ENCODE data around the gene MAP3K14.
A peak's percentile ranks its signal among the peaks of the same experiment; 100 is the strongest.
"Not testable (repeated sequence)": the region's sequence is repeated elsewhere in the genome, so short reads cannot be mapped to it uniquely, and the experiment has no call there.

Gene MAP3K14

GRCh38 chr17:45316434-45317110 lies at the start of gene MAP3K14:
MAP3K14 (minus strand) TSS chr17:45317020; CDS start chr17:45290745, 26,275 bp downstream.
- no peak for DNase-seq (ENCODE audit: low read depth)

- no peak for DNase-seq (ENCODE audit: low read depth)
These were observed 49.2 kb upstream of the MAP3K14 start for GRCh38 chr17:45366049-45366448.

DNA sequence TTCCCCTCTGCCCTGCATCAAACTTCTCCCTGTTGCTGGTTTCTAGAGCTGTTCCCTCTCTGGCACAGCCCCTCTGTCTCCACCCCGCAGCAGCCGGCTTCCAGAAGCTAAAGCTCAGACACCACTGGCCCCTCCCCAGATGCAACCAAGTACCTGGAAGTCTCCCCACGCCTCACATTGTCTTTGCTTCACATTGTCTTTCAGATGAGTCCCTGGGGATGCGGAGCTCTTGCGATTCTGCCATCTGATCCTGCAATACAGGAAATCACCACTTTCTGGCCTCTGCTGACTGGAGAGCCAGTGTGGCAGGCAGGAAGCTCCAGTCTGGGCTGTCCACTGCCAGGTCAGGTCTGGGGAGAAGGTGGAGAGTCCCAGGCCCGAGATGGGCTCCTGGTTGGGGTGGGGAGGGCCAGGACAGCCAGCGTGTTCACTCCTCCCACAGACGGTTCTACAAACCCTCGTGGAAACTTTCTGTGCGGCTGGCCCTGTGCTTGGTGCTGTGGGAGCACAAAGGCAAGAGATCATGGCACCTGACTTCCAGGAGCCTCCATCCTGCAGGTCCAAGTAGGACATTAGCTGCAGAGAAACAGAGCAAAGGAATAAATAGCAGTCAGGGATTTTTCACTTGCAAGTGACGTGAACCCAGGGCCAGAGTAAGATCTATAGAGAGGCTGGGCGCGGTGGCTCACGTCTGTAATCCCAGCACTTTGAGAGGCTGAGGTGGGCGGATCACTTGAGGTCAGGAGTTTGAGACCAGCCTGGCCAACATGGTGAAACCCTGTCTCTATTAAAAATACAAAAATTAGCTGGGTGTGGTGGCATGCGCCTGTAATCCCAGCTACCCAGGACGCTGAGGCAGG lies 47.9 kb upstream of the MAP3K14 start:
- no peak for DNase-seq (ENCODE audit: low read depth)

GRCh38 chr17:45363498-45363897 lies 46.7 kb upstream of the MAP3K14 start:
- DNase-seq (ENCODE audit: low read depth), result no peak

GRCh38 chr17:45361976-45362375 lies 45.2 kb upstream of the MAP3K14 start:
- no peak for DNase-seq (ENCODE audit: low read depth)

- DNase-seq (ENCODE audit: low read depth), result no peak
These were observed 44.6 kb upstream of the MAP3K14 start for GRCh38 chr17:45361451-45361850.

DNA sequence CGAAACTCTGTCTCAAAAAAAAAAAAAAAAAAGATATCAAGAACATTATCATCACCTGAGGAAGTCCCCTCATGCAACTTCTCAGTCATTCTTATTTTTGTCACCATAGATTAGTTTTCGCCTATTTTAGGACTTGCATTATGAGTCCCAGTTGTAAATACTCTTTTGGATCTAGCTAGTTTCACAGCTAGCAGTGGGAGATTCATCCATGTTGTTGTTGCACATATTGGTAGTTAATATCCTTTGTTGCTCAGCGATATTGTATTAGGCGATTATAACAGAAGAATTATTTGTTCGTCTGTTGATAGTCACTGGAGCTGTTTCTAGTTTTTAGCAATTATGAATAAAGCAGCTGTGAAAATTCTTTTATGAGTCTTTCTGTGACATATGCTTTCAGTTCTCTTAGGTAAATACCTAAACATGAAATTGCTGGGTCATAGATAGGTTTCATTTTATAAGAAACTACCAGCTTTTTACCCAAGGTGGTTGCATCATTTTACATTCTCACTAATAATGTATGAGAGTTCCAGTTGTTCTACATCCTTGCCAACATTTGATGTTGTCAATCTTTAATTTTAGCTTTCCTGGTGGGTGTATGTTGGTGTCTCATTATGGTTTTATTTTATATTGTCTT lies 40.7 kb upstream of the MAP3K14 start:
- no peak for DNase-seq (ENCODE audit: low read depth)

DNA sequence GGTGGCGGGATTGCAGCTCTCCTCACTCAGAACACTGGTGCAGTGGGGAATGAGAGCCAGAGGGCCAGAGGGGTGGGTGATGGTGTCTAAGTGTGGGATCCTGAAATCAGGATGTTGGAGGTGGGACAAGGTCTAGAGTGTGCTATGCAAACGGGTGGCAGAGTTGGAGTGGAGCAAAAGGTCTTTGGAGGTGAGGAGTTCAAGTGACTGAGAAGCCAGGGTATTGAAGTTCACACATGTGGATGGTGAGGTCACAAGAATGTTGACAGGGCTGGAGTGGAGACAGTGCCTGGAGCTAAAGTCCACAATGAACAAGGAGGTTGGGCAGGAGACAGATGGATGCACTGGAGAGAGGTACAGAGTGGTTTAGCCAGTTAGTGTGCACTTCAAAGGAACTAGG lies 38.3 kb upstream of the MAP3K14 start:
- no peak for DNase-seq (ENCODE audit: low read depth)

DNA sequence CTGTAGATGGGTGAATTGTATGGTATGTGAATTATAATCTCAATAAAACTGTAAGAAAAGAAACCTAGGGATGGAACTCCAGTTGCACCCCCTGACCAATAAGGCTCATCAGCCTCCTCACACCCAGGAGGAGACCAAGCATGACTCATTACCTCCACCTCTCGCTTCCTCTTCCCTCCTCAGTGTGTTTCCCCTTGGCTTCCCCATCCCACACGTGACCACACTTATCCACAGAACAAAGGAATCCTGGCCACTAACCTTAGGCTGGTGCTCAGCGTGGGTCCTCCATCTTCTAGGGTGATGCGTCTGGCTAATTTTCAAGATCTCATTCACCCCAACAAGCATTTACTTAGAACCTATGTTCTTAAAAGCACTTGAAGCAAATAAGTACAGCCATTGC lies 36.2 kb upstream of the MAP3K14 start:
- peak; percentile 25 for DNase-seq (ENCODE audit: low read depth)

GRCh38 chr17:45351831-45352230 lies 35.0 kb upstream of the MAP3K14 start:
- DNase-seq (ENCODE audit: low read depth), result no peak

- DNase-seq (ENCODE audit: low read depth), result no peak
These were observed 30.6 kb upstream of the MAP3K14 start for GRCh38 chr17:45347444-45347843.

- no peak for DNase-seq (ENCODE audit: low read depth)
These were observed 29.6 kb upstream of the MAP3K14 start for GRCh38 chr17:45346216-45347015.

- DNase-seq (ENCODE audit: low read depth), result no peak
These were observed 28.9 kb upstream of the MAP3K14 start for GRCh38 chr17:45345554-45346215.

DNA sequence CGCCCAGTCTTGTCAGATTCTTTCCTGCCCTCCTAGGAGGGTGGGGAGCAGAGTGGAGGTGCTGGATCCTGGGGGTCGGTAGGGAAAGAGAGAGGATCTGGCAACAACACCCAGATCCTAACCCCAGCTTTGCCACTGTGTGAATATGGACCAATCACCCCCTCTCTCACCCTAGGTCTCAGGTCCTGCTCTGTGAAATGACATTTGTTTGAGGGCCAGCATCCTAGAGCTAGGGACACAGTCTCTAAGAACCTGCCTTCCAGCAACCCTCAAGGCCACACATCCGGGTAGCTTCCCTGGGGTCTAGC lies 28.4 kb upstream of the MAP3K14 start:
- DNase-seq (ENCODE audit: low read depth), result no peak

- DNase-seq (ENCODE audit: low read depth), result not testable (repeated sequence)
These were observed 27.3 kb upstream of the MAP3K14 start for GRCh38 chr17:45343967-45344664.

- DNase-seq (ENCODE audit: low read depth), result no peak
These were observed 26.2 kb upstream of the MAP3K14 start for GRCh38 chr17:45342871-45343526.

GRCh38 chr17:45342306-45342705 lies 25.5 kb upstream of the MAP3K14 start:
- DNase-seq (ENCODE audit: low read depth), result no peak

DNA sequence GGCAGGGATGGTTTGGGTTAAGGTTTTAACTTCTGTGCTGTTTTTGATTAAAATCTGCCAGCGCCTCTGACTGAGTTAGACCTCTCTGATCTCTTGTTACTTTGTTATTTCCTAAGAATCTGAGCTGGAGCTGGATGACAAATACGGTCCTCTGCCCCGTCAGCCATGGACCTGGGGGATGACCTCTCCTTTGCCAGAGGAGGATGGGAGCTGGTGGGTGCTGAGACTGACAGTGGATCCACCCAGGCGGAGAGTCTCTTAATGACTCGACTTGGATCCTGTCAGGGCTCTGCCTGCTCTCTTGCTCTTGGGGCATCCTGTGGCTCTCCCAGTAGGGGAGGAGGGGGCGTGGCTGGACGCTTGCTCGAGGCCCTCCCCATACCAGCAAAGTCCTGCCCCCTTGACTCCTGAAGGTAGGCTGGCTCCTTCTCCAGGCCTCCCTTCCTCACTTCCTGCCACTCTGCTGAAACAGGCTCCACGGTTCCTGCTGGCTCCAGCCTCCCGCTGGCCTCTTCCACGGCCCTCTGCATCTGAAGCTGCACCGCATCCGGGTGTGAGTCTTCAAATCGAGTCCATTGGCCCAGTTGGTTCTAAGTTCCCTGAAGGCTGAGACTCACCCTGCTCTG lies 24.8 kb upstream of the MAP3K14 start:
- DNase-seq (ENCODE audit: low read depth), result no peak

DNA sequence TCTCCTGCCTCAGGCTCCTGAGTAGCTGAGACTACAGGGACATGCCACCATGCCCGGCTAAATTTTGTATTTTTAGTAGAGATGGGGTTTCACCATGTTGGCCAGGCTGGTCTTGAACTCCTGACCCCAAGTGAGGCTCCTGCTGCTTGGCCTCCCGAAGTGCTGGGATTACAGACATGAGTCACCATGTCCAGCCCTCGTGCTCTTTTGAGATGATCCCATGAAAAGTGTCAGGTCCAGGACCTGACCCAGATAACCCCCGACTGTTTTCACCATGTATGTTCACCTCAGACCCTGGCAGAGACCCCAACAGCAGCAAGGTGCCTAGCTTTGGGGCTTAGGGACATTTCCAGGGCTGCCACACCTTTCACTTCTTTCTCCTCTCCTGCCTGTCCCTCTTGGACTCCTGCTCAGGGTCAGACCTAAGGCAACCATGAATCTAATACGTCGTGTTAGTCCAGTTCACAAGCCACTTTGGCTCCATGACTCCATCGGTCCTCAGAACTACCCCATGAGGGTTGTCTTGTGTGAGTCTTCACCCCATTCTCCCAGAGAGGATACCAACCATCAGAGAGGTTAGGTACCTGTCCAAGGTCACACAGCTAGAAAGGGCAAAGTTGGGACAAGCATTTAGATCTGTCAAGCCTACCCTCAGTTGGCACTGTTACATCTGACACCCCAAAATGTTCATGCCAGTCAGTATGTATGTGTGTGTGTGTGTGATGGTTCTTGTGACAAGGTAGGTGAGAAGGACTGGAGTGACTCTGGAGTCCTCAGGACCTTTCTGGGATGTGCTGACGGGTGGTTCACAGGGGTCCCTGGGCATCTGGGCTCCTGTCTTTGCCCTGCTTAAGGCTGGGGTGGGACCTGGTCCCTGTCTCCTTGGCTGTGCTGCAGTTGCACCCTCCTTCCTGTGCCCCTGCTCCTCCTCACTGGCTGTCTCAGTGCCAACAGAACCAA lies 23.1 kb upstream of the MAP3K14 start:
- DNase-seq (ENCODE audit: low read depth), result no peak
